K562 (cell line): Measurements from ENCODE around the gene LRP3. TPM values are rescaled to one million over a fixed set of nuclear protein-coding genes. Genes with fewer than 3 reads are reported as not detected.
A peak's percentile ranks its signal among the peaks of the same experiment; 100 is the strongest.

Source experiments
- ARID2 ChIP-seq: fragments of 450-650 bp; IDR thresholded peaks from 2 replicates; pipeline ENCODE4 v1.6.1; 2017; ENCODE audit warnings: antibody characterized with exemption, mild to moderate bottlenecking
- CC2D1A ChIP-seq: fragments of 450-650 bp; IDR thresholded peaks from 2 replicates; pipeline ENCODE4 v1.6.1; 2017; ENCODE audit warnings: mild to moderate bottlenecking
- DEAF1 ChIP-seq: fragments of 450-650 bp; formaldehyde crosslinking; IDR thresholded peaks from 2 replicates; pipeline ENCODE4 v1.4.0; 2020; ENCODE audit warnings: mild to moderate bottlenecking, moderate library complexity
- EWSR1 ChIP-seq: fragments of 450-650 bp; IDR thresholded peaks from 2 replicates; pipeline ENCODE4 v1.6.1; 2018; ENCODE audit warnings: borderline replicate concordance, mild to moderate bottlenecking, low read depth, moderate library complexity; ENCODE audit not compliant: partially characterized antibody
- GATAD2B ChIP-seq: fragments of 450-650 bp; IDR thresholded peaks from 2 replicates; pipeline ENCODE4 v1.6.1; 2017; ENCODE audit warnings: mild to moderate bottlenecking, borderline replicate concordance
- HNRNPLL ChIP-seq: fragments of 200-400 bp; formaldehyde crosslinking; IDR thresholded peaks from 2 replicates; pipeline ENCODE4 v1.6.1; 2017; ENCODE audit warnings: low read length, low read depth, mild to moderate bottlenecking; ENCODE audit not compliant: poor library complexity, severe bottlenecking
- KLF10 ChIP-seq: fragments of 250-450 bp; sonication (Bioruptor Pico); IDR thresholded peaks from 2 replicates; pipeline ENCODE4 v1.6.1; 2021; ENCODE audit warnings: matching md5 sums
- MAFG ChIP-seq: fragments of 450-650 bp; conservative IDR thresholded peaks from 2 replicates; pipeline ENCODE4 v1.6.1; 2016; ENCODE audit warnings: missing genetic modification characterization, missing compliant biosample characterization
- MAX ChIP-seq: sonication (generic); formaldehyde crosslinking; IDR thresholded peaks from 2 replicates; pipeline ENCODE4 v1.9.0; 2022; ENCODE audit warnings: mild to moderate bottlenecking, missing genetic modification reagents
- REST ChIP-seq, 2 experiments: fragments of 450-650 bp; formaldehyde crosslinking in 1 of 2; IDR thresholded peaks; 2 replicates each; pipeline versions ENCODE4 v1.4.0 to v1.6.1; 2014 to 2020; ENCODE audit warnings: mild to moderate bottlenecking in 2 of 2, borderline replicate concordance in 1 of 2, low read depth in 1 of 2
- SMARCA5 ChIP-seq: fragments of 450-650 bp; IDR thresholded peaks from 2 replicates; pipeline ENCODE4 v1.6.1; 2016
- SMC3 ChIP-seq: conservative IDR thresholded peaks from 2 replicates; pipeline ENCODE4 v1.6.1; 2011; ENCODE audit warnings: low read depth, low read length, improper control_type of control experiment; ENCODE audit not compliant: insufficient read depth
- STAG1 ChIP-seq: sonication (generic); formaldehyde crosslinking; IDR thresholded peaks from 2 replicates; pipeline ENCODE4 v1.5.0; 2020; ENCODE audit warnings: missing genetic modification reagents, borderline replicate concordance
- ZBTB7A ChIP-seq: IDR thresholded peaks from 2 replicates; pipeline ENCODE4 v1.6.1; 2011; ENCODE audit warnings: low read depth, mild to moderate bottlenecking, low read length, moderate library complexity, borderline replicate concordance; ENCODE audit not compliant: control insufficient read depth
- ZNF707 ChIP-seq: fragments of 250-450 bp; sonication (Bioruptor Pico); conservative IDR thresholded peaks from 2 replicates; pipeline ENCODE4 v1.8.0; 2022; ENCODE audit warnings: inconsistent platforms, mild to moderate bottlenecking, moderate library complexity
- ZNF740 ChIP-seq, 3 experiments: fragments of 200-800 bp in 1 of 3; sonication (Bioruptor generic) in 1 of 3; sonication (generic) in 1 of 3; formaldehyde crosslinking in 1 of 3; IDR thresholded peaks; 2 replicates each; pipeline versions ENCODE4 v1.6.1 to v1.8.0; 2016 to 2022; ENCODE audit warnings: mild to moderate bottlenecking in 2 of 3, missing compliant biosample characterization in 2 of 3, missing genetic modification characterization in 2 of 3, missing genetic modification reagents in 1 of 3
- polyA plus RNA-seq, 8 experiments: library from polyadenylated mRNA; depleted of rRNA in 4 of 8; stranded (reverse) in 5 of 8; unstranded in 3 of 8; fragments of >200 nt; fragmentation: Nextera tagmentation in 2 of 8; fragmentation: Illumina TruSeq in 1 of 8; extraction: Ambion mirVana in 2 of 8; extraction: Trizol in 1 of 8; gene quantifications; 2 replicates each; pipeline versions ENCODE4 v1.2.1 to v1.2.3, GENCODE V29; 2011 to 2014; ENCODE audit warnings: inconsistent platforms in 1 of 8, missing spikeins in 1 of 8
- total RNA-seq, 7 experiments: library from RNA; depleted of rRNA in 6 of 7; stranded (reverse); fragments of >200 nt in 6 of 7; fragmentation: Illumina TruSeq in 2 of 7; extraction: Trizol in 2 of 7; gene quantifications; 2 replicates each; pipeline versions ENCODE4 v1.2.1 to v1.2.3, GENCODE V29; 2011 to 2021; ENCODE audit warnings: low replicate concordance in 1 of 7

LRP3 gene
- total and polyA plus RNA-seq, 9 of the 15 experiments (the other 6 are each of a cell fraction or from before 2014, with no cell fraction given), result 0.29 TPM; not detected in 8

GRCh38 chr19:33241530-33242101, 47.5 kb downstream of the LRP3 start (continued):
- TF ChIP-seq CC2D1A, result peak; percentile 78
- no peak for TF ChIP-seq HNRNPLL
- peak; percentile 34; the same call in 1 of the 2 replicates for TF ChIP-seq ZBTB7A
- peak; percentile 71 for TF ChIP-seq DEAF1 (CRISPR knock-in tag)
- TF ChIP-seq GATAD2B, result no peak
- TF ChIP-seq ZNF740 (CRISPR knock-in tag; IDR thresholded peaks at IDR 0.05), result peak; percentile 100
- TF ChIP-seq ZNF740 (tag; IDR thresholded peaks at IDR 0.05), result peak in 1 of 2 experiments; percentile 96; a peak in 2 of 4 replicates
- TF ChIP-seq REST (IDR thresholded peaks at IDR 0.05; ENCODE audit: borderline replicate concordance), result peak; percentile 88
- TF ChIP-seq REST (CRISPR knock-in tag; IDR thresholded peaks at IDR 0.05; ENCODE audit: low read depth), result no peak
- TF ChIP-seq ZNF707 (CRISPR knock-in tag), result no peak
- TF ChIP-seq STAG1 (CRISPR knock-in tag), result peak; percentile 79; the same call in 1 of the 2 replicates
- TF ChIP-seq SMARCA5, result no peak
- TF ChIP-seq KLF10 (CRISPR knock-in tag), result no peak
- peak; percentile 79; the same call in 1 of the 2 replicates for TF ChIP-seq ARID2
- TF ChIP-seq MAX (CRISPR knock-in tag), result no peak
- TF ChIP-seq MAFG (tag), result no peak
- no peak for TF ChIP-seq EWSR1
- TF ChIP-seq SMC3, result peak; percentile 81
